Esophagus muscularis mucosa (tissue), 4 donors: ENCODE data around the gene MAOB.

ENCODE experiments used
- CTCF ChIP-seq, 3 experiments: fragments of 200-600 bp in 2 of 3; fragments of 450-650 bp in 1 of 3; sonication (generic) in 2 of 3; IDR thresholded peaks; one replicate each; pipeline ENCODE4 v1.5.1; 2017 to 2019; ENCODE audit warnings: antibody characterized with exemption in 3 of 3, mild to moderate bottlenecking in 2 of 3, moderate library complexity in 1 of 3
- EP300 ChIP-seq: sonication (generic); formaldehyde crosslinking; IDR thresholded peaks from one replicate; pipeline ENCODE4 v1.6.1; 2017; ENCODE audit warnings: antibody characterized with exemption
- POLR2A ChIP-seq: fragments of 450-650 bp; IDR thresholded peaks from one replicate; pipeline ENCODE4 v1.6.1; 2017; ENCODE audit warnings: antibody characterized with exemption, moderate library complexity, mild to moderate bottlenecking, low read depth
- POLR2AphosphoS5 ChIP-seq, 2 donors: sonication (generic); formaldehyde crosslinking; IDR thresholded peaks; one replicate each; pipeline ENCODE4 v1.6.1; 2017; ENCODE audit warnings: antibody characterized with exemption in 2 of 2

- TF ChIP-seq CTCF (IDR thresholded peaks at IDR 0.05) (no peak), POLR2AphosphoS5 (IDR thresholded peaks at IDR 0.05) (no peak), POLR2A (no peak), EP300 (no peak)
Observed at GRCh38 chrX:43731086-43731485, 151.2 kb downstream of the MAOB start.
